Measurements from ENCODE around the gene SMYD3. TPM values are rescaled to one million over a fixed set of nuclear protein-coding genes. Genes with fewer than 3 reads are reported as not detected.

The SMYD3 gene
- total and polyA plus RNA-seq, 2 donors (not counting 3 experiments of a cell fraction or from before 2014, with no cell fraction given) = 16.0 to 32.1 TPM

GRCh38 chr1:246513619-246514343 lies 6.7 kb upstream of the SMYD3 start:
- dilution Hi-C loops (cut with MboI; ENCODE audit: extremely low pct_ligation_motif_present, low sequenced_read_pairs) (no loop called here), intact Hi-C loops (cut with micrococcal nuclease) (no loop called here)
- Histone ChIP-seq H3K9ac (replicated peaks; ENCODE audit: extremely low read depth, insufficient read depth, low read length) (no peak overlapping the region), H3K27ac (ENCODE audit: insufficient read depth, low read depth, low read length) (no peak overlapping the region), H3K4me2 (ENCODE audit: insufficient read depth, low read length) (no peak overlapping the region), H3K4me3 (replicated peaks in 1 of 3; ENCODE audit: insufficient read depth in 1 of 3, low read depth in 1 of 3, low read length in 3 of 3) (no peak overlapping the region), H3K36me3 (ENCODE audit: control insufficient read depth in 2 of 2, extremely low read depth in 1 of 2, insufficient read depth in 2 of 2, low read length in 2 of 2) (no peaks in the 10 kb centered on the region), H2AFZ (ENCODE audit: low read depth, low read length) (no peak overlapping the region), H3K4me1 (ENCODE audit: control insufficient read depth, extremely low read depth, insufficient read depth, low read length) (no peaks in the 10 kb centered on the region), H3K27me3 (ENCODE audit: control insufficient read depth in 2 of 2, insufficient read depth in 2 of 2, low read length in 2 of 2) (no peaks in the 10 kb centered on the region), H3K9me3 (replicated peaks; ENCODE audit: control insufficient read depth, insufficient read depth, low read length) (peaks cover 4% of the 10 kb centered on the region), H4K20me1 (replicated peaks; ENCODE audit: control insufficient read depth, extremely low read depth, insufficient read depth, low read length) (no peaks in the 10 kb centered on the region), H3K79me2 (ENCODE audit: control insufficient read depth, insufficient read depth, low read length) (no peaks in the 10 kb centered on the region), H3K9me1 (replicated peaks; ENCODE audit: control insufficient read depth, extremely low read depth, insufficient read depth, low read length) (no peaks in the 10 kb centered on the region)
- TF ChIP-seq POLR2AphosphoS5 (IDR thresholded peaks at IDR 0.05; ENCODE audit: insufficient read depth, low read depth, low read length) = no peak
- no peak for TF ChIP-seq EZH2 (IDR thresholded peaks at IDR 0.05; ENCODE audit: borderline replicate concordance, low read depth, low read length, severe bottlenecking)
- no peak for TF ChIP-seq MYC (IDR thresholded peaks at IDR 0.05; ENCODE audit: low read depth, low read length)
- no peak for TF ChIP-seq JUN (IDR thresholded peaks at IDR 0.05; ENCODE audit: borderline replicate concordance, insufficient read depth, insufficient read length, low read depth)
- no peak for TF ChIP-seq POLR2A (IDR thresholded peaks at IDR 0.05; ENCODE audit: low read depth, low read length)
- TF ChIP-seq GATA2 (IDR thresholded peaks at IDR 0.05; ENCODE audit: insufficient read depth, insufficient read length, low read depth, low read length) = no peak
- no peak for TF ChIP-seq CTCF (IDR thresholded peaks at IDR 0.05; ENCODE audit: extremely low read depth in 1 of 2, insufficient read depth in 1 of 2, low read depth in 1 of 2, low read length in 2 of 2)
- TF ChIP-seq MAX (IDR thresholded peaks at IDR 0.05; ENCODE audit: insufficient read depth, insufficient read length) = no peak
- TF ChIP-seq FOS (IDR thresholded peaks at IDR 0.05; ENCODE audit: borderline replicate concordance, insufficient read depth, low read length) = no peak
- CTCF ChIA-PET = interaction anchor here (1.3 to 1.4 kb wide), 2 partner anchors 16 to 176 kb away, joined by 4 read pairs; no protein-coding TSS in a partner anchor
- DNase-seq (ENCODE audit: low read depth, low spot score) (no peak), FAIRE-seq (no peak)
- POLR2A ChIA-PET = no interaction called here
- no TSS peak for BruUV-seq (replicated peaks)
